Thoracic aorta endothelial cell (primary cell): ENCODE measurements around the gene NOC2L. TPM values are rescaled to one million over a fixed set of nuclear protein-coding genes. Genes with fewer than 3 reads are reported as not detected.

ENCODE experiments used
- small RNA-seq: library from RNA; depleted of rRNA; stranded (forward); fragments of <200 nt; gene quantifications from one replicate; pipeline ENCODE3, GENCODE V24; 2012
- total RNA-seq: library from RNA; depleted of rRNA; stranded (reverse); fragments of >200 nt; gene quantifications from 2 replicates; pipeline ENCODE4 v1.2.3, GENCODE V29; 2012

Gene NOC2L
- 89.1 and 108 TPM in 2 replicates for total RNA-seq

GRCh38 chr1:958823-959730 is at the start of gene NOC2L:
TSS of gene NOC2L (minus strand) at chr1:959256. CDS start at chr1:959240, 16 bp downstream.

GRCh38 chr1:999725-1000356 is 40.8 kb upstream of the NOC2L start, which contains the start of gene HES4:
TSS of gene HES4 (minus strand) at chr1:1000097. CDS start at chr1:999973, 124 bp downstream.

DNA sequence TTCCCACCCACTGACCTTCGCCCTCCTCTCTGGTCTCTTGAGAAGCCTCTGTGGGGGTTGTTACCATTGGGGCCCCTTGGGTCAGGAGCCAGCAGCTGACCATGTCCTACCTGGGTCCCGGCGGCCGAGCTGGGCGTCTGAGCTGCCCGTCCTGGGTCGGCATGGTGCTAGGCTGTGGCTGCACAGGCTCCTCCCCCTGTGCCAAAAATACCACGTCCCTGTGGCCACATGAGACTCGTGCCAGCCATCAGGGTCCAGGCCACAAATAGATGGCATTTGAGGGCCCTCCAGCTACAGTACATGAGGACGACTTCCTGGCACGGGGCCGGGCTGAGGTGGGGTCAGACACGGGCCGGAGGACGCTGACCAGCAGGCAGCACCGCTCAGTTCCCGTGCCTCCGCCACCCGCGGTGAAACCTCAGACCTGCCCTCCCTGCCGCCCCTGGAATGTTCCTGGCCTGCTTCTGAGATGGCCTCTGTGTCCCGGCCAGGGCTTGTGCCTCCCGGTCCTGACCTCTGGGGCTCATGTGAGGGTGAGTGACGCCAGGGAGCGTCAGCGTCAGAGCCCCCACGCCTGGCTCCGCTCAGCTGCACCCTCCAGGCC is 23.0 kb upstream of the NOC2L start, which contains the start of gene PERM1:
Gene PERM1 (minus strand): TSS at position 139 of the 604 bp plus-strand sequence. CDS start 1,064 bp downstream, outside the sequence.

GRCh38 chr1:966135-966703 is 7.2 kb upstream of the NOC2L start, which contains the start of gene PLEKHN1:
TSS of gene PLEKHN1 (plus strand) at chr1:966482. CDS start at chr1:966532, 50 bp downstream.

DNA sequence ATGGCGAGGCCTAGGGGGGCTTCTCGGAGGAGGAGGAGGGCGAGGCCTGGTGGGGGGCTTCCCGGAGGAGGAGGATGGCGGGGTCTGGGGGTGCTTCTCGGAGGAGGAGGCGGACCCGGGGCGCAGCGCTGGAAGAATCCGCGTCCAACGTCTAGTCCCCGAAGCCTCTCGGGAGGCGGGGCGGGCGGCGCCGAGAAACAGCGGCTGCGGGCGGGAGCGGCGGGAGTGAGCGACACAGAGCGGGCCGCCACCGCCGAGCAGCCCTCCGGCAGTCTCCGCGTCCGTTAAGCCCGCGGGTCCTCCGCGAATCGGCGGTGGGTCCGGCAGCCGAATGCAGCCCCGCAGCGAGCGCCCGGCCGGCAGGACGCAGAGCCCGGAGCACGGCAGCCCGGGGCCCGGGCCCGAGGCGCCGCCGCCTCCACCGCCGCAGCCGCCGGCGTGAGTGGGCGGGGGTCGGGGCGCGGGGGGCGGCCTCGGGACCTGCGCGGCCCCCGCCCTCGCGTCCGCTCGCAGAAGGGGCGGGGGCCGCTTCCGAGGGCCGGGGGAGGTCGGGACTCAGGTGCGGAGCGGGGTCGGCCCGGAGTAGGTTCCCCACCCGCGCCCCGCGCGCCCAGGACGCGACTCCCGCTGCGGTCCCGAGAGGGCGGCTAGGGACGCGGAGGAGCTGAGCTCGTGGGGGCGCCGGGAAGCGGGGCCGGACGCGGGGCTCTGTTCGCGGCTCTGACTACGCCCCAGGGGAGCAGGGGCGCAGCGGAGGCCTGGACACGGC is 1.5 kb upstream of the NOC2L start, which contains the start of gene KLHL17:
Gene KLHL17 (plus strand): TSS at position 222 of the 769 bp plus-strand sequence. CDS start 110 bp downstream, at position 332.

GRCh38 chr1:923131-923990 is 35.7 kb downstream of the NOC2L start, which contains the start of gene SAMD11:
TSS of gene SAMD11 (plus strand) at chr1:923923. CDS start at chr1:924432, 509 bp downstream.

Small RNA genes lying within 50 kb of the gene (small RNA-seq; reads per million reads assigned to genes)
- gene AL645608.3 (not detected), gene AL645608.4 (not detected)

Other genes starting within 250 kb of the NOC2L start
- gene SAMD11, start 35.3 kb downstream of the NOC2L start, total RNA-seq = not detected in 2 replicates
- gene KLHL17, start 1.3 kb upstream of the NOC2L start, total RNA-seq = 8.8 and 10.0 TPM in 2 replicates
- 0.40 and 0.86 TPM in 2 replicates for gene PLEKHN1, start 7.2 kb upstream of the NOC2L start, total RNA-seq
- gene PERM1, start 22.8 kb upstream of the NOC2L start, total RNA-seq = not detected in 2 replicates
- gene HES4, start 40.8 kb upstream of the NOC2L start, total RNA-seq = 9.4 and 9.9 TPM in 2 replicates
- gene ISG15, start 54.2 kb upstream of the NOC2L start, total RNA-seq = 51.7 and 52.4 TPM in 2 replicates
- gene AGRN, start 60.9 kb upstream of the NOC2L start, total RNA-seq = 66.3 and 68.1 TPM in 2 replicates
- gene RNF223, start 115.0 kb upstream of the NOC2L start, total RNA-seq = not detected in 2 replicates
- gene C1orf159, start 156.8 kb upstream of the NOC2L start, total RNA-seq = 8.6 and 11.8 TPM in 2 replicates
- gene TTLL10, start 214.6 kb upstream of the NOC2L start, total RNA-seq = not detected in 2 replicates
- gene TNFRSF18, start 247.3 kb upstream of the NOC2L start, total RNA-seq = not detected in 2 replicates